GM23248 (cell line): ENCODE data around the gene CD79A.

Source experiments
- EZH2 ChIP-seq: fragments of 200-600 bp; sonication (generic); IDR thresholded peaks from 2 replicates; pipeline ENCODE4 v1.6.1; 2018; ENCODE audit warnings: antibody characterized with exemption, mild to moderate bottlenecking; ENCODE audit not compliant: insufficient read depth, poor library complexity, severe bottlenecking
- EZH2phosphoT487 ChIP-seq: fragments of 200-600 bp; sonication (generic); IDR thresholded peaks from 2 replicates; pipeline ENCODE4 v1.6.1; 2018; ENCODE audit warnings: antibody characterized with exemption, moderate library complexity, mild to moderate bottlenecking, low read depth; ENCODE audit not compliant: insufficient read depth

DNA sequence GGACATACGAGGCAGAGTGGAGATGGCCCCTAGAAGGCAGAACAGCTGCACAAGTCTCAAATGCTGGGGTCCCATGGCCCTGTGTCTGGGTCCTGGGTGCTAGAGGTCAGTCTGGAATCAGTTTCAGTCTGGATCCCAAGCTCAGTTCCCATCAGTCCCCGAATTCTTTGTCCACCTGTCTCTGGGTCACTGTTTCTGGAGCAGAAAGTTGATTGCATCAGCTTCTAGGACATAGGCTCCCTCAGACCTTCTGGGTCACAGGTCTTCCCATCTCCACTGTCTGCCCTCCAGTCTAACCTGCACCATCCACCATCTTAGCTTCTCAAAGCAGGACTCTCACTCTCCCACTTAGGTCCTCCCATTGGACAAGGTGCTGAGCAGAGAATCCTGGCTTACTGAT lies 37.9 kb upstream of the CD79A start:
- TF ChIP-seq EZH2phosphoT487 (no peak), EZH2 (no peak)
